Cardiac muscle cell (in vitro differentiated cells and primary cell): ENCODE measurements around the gene CDCP2. TPM values are rescaled to one million over a fixed set of nuclear protein-coding genes. Genes with fewer than 3 reads are reported as not detected.
"Not testable (repeated sequence)": the region's sequence is repeated elsewhere in the genome, so short reads cannot be mapped to it uniquely, and the experiment has no call there.

Source experiments
- DNase-seq, 2 donors: peaks; one replicate each; pipeline versions ENCODE4 v3.0.0 to v3.0.0-alpha.2; 2010 to 2017; ENCODE audit warnings: low read depth in 1 of 2, low spot score in 1 of 2
- H3K27ac ChIP-seq: fragments of 200-600 bp; sonication (generic); 2 replicates; pipeline ENCODE4 v1.5.1; 2016
- H3K27me3 ChIP-seq: fragments of 200-600 bp; sonication (generic); 2 replicates; pipeline ENCODE4 v1.6.0; 2016; ENCODE audit warnings: control low read depth
- H3K36me3 ChIP-seq: fragments of 200-600 bp; sonication (generic); 2 replicates; pipeline ENCODE4 v1.5.1; 2016; ENCODE audit warnings: control low read depth
- H3K4me1 ChIP-seq: fragments of 200-600 bp; sonication (generic); 2 replicates; pipeline ENCODE4 v1.8.1; 2017; ENCODE audit warnings: low read depth, mild to moderate bottlenecking, mixed run types
- H3K4me3 ChIP-seq: fragments of 200-600 bp; sonication (generic); 2 replicates; pipeline ENCODE4 v1.5.1; 2016; ENCODE audit warnings: mild to moderate bottlenecking
- H3K9me3 ChIP-seq: fragments of 200-600 bp; sonication (generic); 2 replicates; pipeline ENCODE4 v1.5.1; 2017; ENCODE audit warnings: low read depth, mild to moderate bottlenecking, control low read depth
- polyA plus RNA-seq: library from polyadenylated mRNA; unstranded; fragments of >200 nt; fragmentation: Nextera tagmentation; extraction: Ambion mirVana; gene quantifications from 2 replicates; pipeline ENCODE4 v1.2.1, GENCODE V29; 2016
- total RNA-seq: library from RNA; depleted of rRNA; stranded (reverse); fragments of >200 nt; gene quantifications from 2 replicates; pipeline ENCODE4 v1.2.3, GENCODE V29; 2016
- TF ChIP-seq, protein P1 (sequence below): IDR thresholded peaks from 2 replicates; pipeline ENCODE4 v1.5.1; 2012; ENCODE audit warnings: low read depth, mild to moderate bottlenecking, low read length

Gene CDCP2
- total and polyA plus RNA-seq, 2 experiments from 2014 or later = 0.06 TPM; not detected in 1

DNA sequence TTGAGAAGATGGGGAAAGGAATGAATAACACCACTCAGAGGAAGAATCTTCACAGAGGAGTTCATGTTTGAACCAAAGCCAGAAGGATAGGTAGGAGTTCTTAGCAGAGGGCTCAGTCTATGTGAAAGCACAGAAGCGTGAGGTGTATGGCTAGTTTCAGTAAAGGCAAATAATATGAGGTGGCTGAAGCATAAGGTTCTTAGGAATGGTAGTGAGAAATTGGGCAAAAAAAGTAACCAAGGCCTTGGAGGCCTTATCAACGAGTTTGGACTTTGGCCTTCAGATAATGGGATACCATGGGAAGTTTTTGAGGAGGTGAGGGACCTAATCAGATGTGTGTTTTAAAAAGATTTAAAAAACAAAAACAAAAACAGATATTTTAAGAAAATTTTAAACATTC is 52.3 kb downstream of the CDCP2 start:
- Histone ChIP-seq H3K4me1 (no peaks in the 10 kb centered on the region), H3K9me3 (no peaks in the 10 kb centered on the region), H3K27ac (no peak overlapping the region), H3K4me3 (no peak overlapping the region), H3K36me3 (no peaks in the 10 kb centered on the region), H3K27me3 (no peaks in the 10 kb centered on the region)
- DNase-seq = no peak
- TF ChIP-seq, protein P1, sequence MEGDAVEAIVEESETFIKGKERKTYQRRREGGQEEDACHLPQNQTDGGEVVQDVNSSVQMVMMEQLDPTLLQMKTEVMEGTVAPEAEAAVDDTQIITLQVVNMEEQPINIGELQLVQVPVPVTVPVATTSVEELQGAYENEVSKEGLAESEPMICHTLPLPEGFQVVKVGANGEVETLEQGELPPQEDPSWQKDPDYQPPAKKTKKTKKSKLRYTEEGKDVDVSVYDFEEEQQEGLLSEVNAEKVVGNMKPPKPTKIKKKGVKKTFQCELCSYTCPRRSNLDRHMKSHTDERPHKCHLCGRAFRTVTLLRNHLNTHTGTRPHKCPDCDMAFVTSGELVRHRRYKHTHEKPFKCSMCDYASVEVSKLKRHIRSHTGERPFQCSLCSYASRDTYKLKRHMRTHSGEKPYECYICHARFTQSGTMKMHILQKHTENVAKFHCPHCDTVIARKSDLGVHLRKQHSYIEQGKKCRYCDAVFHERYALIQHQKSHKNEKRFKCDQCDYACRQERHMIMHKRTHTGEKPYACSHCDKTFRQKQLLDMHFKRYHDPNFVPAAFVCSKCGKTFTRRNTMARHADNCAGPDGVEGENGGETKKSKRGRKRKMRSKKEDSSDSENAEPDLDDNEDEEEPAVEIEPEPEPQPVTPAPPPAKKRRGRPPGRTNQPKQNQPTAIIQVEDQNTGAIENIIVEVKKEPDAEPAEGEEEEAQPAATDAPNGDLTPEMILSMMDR = no peak

DNA sequence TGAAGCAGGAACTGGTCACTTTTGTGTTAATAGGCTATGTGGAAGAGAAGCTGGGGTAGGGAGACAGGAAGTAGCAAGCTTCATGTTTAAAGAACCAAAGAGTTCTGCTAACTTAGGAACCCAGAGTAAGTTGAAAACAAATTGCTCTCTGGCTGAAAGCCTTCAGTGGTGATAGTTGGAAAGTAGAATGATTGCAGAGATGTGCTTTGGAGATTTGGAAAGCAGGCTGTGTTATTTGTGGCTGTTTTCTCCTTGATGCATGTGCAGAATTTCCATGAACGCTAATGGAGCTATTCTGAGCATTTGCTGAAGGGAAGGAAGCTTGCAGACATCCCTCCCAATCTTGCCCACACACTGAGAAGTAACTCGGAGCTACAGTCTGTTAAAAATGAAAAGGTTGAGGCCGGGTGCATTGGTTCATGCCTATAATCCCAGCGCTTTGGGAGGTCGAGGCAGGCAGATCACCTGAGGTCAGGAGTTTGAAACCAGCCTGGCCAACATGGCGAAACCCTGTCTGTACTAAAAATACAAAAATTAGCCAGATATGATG is 53.7 kb downstream of the CDCP2 start:
- no peaks in the 10 kb centered on the region for H3K9me3 ChIP-seq
- no peaks in the 10 kb centered on the region for H3K4me1 ChIP-seq
- TF ChIP-seq, protein P1 = no peak
- no peak overlapping the region for H3K27ac ChIP-seq
- no peaks in the 10 kb centered on the region for H3K36me3 ChIP-seq
- H3K4me3 ChIP-seq = no peak overlapping the region
- no peaks in the 10 kb centered on the region for H3K27me3 ChIP-seq
- DNase-seq = no peak

DNA sequence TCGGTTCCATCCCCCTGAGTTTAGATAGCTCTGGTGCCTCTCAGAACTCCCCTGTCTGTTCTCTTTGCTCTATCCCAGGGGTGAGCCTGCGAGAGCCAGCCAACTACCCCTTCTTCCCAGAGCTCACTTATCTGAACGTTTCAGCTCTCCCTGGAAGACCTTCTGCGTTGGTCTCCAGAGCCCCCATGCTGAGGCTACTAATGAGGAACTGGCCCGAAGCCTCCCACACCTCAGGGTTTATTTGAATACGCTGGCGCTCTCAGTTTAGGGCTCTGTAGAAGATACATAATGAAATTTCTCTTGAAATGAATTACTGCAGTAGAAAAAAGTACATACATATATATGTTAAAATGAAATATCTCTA is 55.9 kb downstream of the CDCP2 start:
- H3K27me3 ChIP-seq = no peaks in the 10 kb centered on the region
- no peaks in the 10 kb centered on the region for H3K9me3 ChIP-seq
- TF ChIP-seq, protein P1 = no peak
- H3K4me1 ChIP-seq = no peaks in the 10 kb centered on the region
- H3K27ac ChIP-seq = no peak overlapping the region
- no peak for DNase-seq
- H3K36me3 ChIP-seq = no peaks in the 10 kb centered on the region
- no peak overlapping the region for H3K4me3 ChIP-seq

DNA sequence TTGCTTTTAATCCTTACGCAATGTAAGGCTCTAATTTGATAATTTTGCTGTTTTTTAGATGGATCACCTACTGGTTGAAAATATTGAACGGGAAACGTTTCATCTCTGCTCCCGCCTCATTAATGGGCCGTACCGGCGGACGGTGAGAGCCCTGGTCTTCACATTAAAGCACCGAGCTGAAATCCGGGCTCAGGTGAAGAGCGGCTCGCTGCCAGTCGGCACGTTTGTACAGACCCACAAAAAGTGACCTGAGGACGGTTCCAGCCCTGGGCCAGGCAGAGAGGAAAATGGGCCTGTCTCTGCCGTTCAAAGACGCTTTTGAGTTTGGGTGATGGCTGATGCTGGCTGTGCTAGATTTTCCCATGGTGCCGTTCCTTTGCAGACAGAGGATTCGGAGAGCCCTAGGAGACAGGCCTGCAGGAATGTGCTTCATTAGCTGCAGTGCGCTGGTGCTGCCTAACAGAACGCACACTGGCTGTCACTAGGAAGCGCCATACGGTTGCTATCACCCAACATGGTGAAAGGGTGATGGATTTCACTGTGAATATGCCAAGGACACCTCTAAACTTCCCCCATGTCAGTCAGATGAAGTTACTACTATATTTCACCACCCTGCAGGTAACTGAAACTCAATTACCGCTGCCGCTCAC is 56.4 kb downstream of the CDCP2 start:
- Histone ChIP-seq H3K4me3 (no peak overlapping the region), H3K27ac (no peak overlapping the region), H3K27me3 (no peaks in the 10 kb centered on the region), H3K4me1 (no peaks in the 10 kb centered on the region), H3K36me3 (no peaks in the 10 kb centered on the region), H3K9me3 (no peaks in the 10 kb centered on the region)
- TF ChIP-seq, protein P1 = no peak
- no peak for DNase-seq

DNA sequence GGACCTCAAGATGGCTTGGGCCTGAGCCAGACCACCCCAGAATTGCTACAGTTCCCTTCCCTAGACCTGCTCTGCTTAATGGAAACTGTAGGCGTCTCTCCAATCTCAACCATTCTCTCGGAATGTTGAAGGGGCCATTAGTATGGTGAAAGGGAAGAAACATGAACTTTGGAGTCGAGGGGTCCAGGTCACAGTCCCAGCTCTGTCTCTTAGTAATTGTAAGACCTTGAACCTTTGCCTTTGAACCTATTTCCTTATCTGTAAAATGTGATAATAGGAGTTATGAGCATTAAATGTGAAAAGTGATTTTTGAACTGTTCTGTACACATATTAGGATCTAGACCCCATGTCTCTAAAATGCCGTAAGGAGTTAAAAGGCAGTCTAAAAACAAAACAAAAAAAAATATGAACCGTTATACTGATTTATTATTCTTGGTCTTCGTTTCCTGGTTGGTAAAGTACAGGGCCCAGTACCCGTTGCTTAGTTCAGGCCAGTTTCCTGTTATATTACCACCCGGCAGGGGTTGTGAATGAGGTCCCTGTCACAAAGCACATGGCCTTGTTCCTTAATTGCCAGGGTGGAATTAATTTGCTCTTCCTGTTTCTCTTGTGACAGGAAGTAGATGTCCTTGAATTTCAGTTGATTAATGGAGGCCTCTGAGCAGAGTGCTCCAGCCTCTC is 57.1 kb downstream of the CDCP2 start:
- no peaks in the 10 kb centered on the region for H3K27me3 ChIP-seq
- TF ChIP-seq, protein P1 = no peak
- H3K9me3 ChIP-seq = no peaks in the 10 kb centered on the region
- H3K27ac ChIP-seq = no peak overlapping the region
- H3K36me3 ChIP-seq = no peaks in the 10 kb centered on the region
- H3K4me1 ChIP-seq = no peaks in the 10 kb centered on the region
- no peak for DNase-seq
- H3K4me3 ChIP-seq = no peak overlapping the region

DNA sequence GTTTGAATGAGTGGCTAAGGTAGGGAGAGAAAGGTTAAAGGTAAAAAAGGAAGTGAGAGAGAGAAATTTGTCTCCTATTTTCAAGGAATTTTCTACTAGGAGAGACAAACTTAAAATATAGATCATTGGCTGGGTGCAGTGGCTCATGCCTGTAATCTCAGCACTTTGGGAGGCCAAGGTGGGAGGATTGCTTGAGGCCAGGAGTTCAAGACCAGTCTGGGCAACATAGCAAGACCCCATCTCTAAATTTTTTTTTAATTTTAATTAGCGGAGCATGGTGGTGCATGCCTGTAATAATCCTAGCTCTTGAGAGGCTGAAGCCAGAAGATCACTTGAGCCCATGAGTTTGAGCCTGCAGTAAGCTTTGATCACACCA is 58.1 kb downstream of the CDCP2 start:
- not testable (repeated sequence) for H3K27ac ChIP-seq, H3K27me3 ChIP-seq, DNase-seq, H3K9me3 ChIP-seq, H3K4me1 ChIP-seq, H3K4me3 ChIP-seq, H3K36me3 ChIP-seq
